Heart left ventricle (tissue), 16 donors: ENCODE results near the gene QKI. TPM values are rescaled to one million over a fixed set of nuclear protein-coding genes. Genes with fewer than 3 reads are reported as not detected.
A peak's percentile ranks its signal among the peaks of the same experiment; 100 is the strongest.
"Not testable (repeated sequence)": the region's sequence is repeated elsewhere in the genome, so short reads cannot be mapped to it uniquely, and the experiment has no call there.

Experiments used
- ATAC-seq, 4 donors: fragments of 200-7000 bp; cut with Tn5 transposase; one replicate each; pipeline ENCODE4 v1.9.1; 2020 to 2022; ENCODE audit warnings: moderate library complexity in 4 of 4, mild to moderate bottlenecking in 3 of 4, moderate number of reproducible peaks in 1 of 4
- DNase-seq, 5 donors: peaks; one replicate each; pipeline ENCODE4 v3.0.0-alpha.2; 2020
- H3K27ac ChIP-seq, 12 donors: fragments of 200-600 bp; sonication (generic) in 4 of 12; one replicate each; pipeline versions ENCODE4 v1.5.0 to v1.8.0; 2016 to 2022; ENCODE audit warnings: mild to moderate bottlenecking in 2 of 12
- H3K27me3 ChIP-seq, 9 donors: fragments of 200-600 bp; sonication (generic) in 2 of 9; one replicate each; pipeline versions ENCODE4 v1.5.1 to v1.8.0; 2016 to 2022; ENCODE audit warnings: mild to moderate bottlenecking in 3 of 9
- H3K36me3 ChIP-seq, 9 donors: fragments of 200-600 bp; sonication (generic) in 2 of 9; one replicate each; pipeline versions ENCODE4 v1.5.0 to v1.8.0; 2018 to 2022; ENCODE audit warnings: mild to moderate bottlenecking in 2 of 9
- H3K4me1 ChIP-seq, 12 donors: fragments of 200-600 bp; sonication (generic) in 4 of 12; one replicate each; pipeline versions ENCODE4 v1.5.0 to v1.8.0; 2016 to 2022; ENCODE audit warnings: mild to moderate bottlenecking in 3 of 12
- H3K4me3 ChIP-seq, 12 donors: fragments of 200-600 bp; sonication (generic) in 4 of 12; one replicate each; pipeline versions ENCODE4 v1.5.0 to v1.8.0; 2017 to 2022; ENCODE audit warnings: mild to moderate bottlenecking in 9 of 12, moderate library complexity in 4 of 12
- H3K9me3 ChIP-seq, 12 donors: fragments of 200-600 bp; sonication (generic) in 4 of 12; one replicate each; pipeline versions ENCODE4 v1.5.0 to v1.8.0; 2016 to 2022; ENCODE audit warnings: mild to moderate bottlenecking in 1 of 12
- CTCF ChIP-seq, 12 donors: fragments of 200-600 bp; sonication (generic) in 4 of 12; IDR thresholded peaks; one replicate each; pipeline versions ENCODE4 v1.5.0 to v1.8.0; 2018 to 2022; ENCODE audit warnings: antibody characterized with exemption in 12 of 12, mild to moderate bottlenecking in 5 of 12
- POLR2A ChIP-seq, 2 donors: fragments of 450-650 bp; IDR thresholded peaks; one replicate each; pipeline ENCODE4 v1.6.1; 2017; ENCODE audit warnings: antibody characterized with exemption in 2 of 2, mild to moderate bottlenecking in 2 of 2, moderate library complexity in 2 of 2
- WGBS, 4 donors: extraction: QIAGEN DNeasy Blood & Tissue Kit in 2 of 4; methylation state at CpG; one replicate each; pipeline versions ENCODE4 v1.1.5 to v1.1.7; 2013 to 2018; 5-methylcytosine and 5-hydroxymethylcytosine counted together
- intact Hi-C, 10 donors: fragments of 100-400 bp; cut with DNase I; formaldehyde crosslinking; loops; one replicate each; pipeline versions ENCODE4 v1.11.1 to v1.14.2; 2022
- polyA plus RNA-seq, 2 donors: library from polyadenylated mRNA; stranded (reverse); fragments of 200-250 nt; gene quantifications; one replicate each; pipeline ENCODE4 v1.2.3, GENCODE V29; 2013
- total RNA-seq, 9 donors: library from RNA; depleted of rRNA in 2 of 9; stranded (reverse); fragments of >200 nt in 2 of 9; fragmentation: NEBNext Ultra II Directional in 3 of 9; extraction: Animal tissue kit (Norgen Biotek cat#: 25700) in 3 of 9; gene quantifications; one replicate each; pipeline versions ENCODE4 v1.1.0 to v1.2.4, GENCODE V29; 2016 to 2023
- donor health status: ischemic (EF 13 %, LVEDD 7.1; RV severe dilation, severe dysfunction).
- donor health status: healthy with polysubstance abuse.
- donor health status: DM: no; HTN: yes; CAD: no.
- donor health status: DM: no; HTN: no; CAD: no.
- donor health status: ischemic (EF 25% LVEDD 6.9; RV normal size, moderate dysfunction).
- donor health status: ischemic (EF 25% LVEDD 5.7; RV mildly dilated, moderate dysfunction).
- donor health status: healthy.
- donor health status: DM: yes; HTN: yes; CAD: no.
- donor health status: ischemic (EF 35%, LVEDD 5.7; RV mildly dilated, moderate dysfunction).
- donor health status: nonischemic (EF 11% LVEDD 7.7; RV severe dilation, severe dysfunction).
- donor health status: DM: yes; HTN: yes; CAD: no.
- donor health status: PGD.
- donor health status: ischemic (EF 29% LVEDD 5.4; RV normal size, mild dysfunction).
- donor health status: nonischemic (EF 23%, LVEDD 6.1; RV moderate dilation, normal function).

Gene QKI
- total and polyA plus RNA-seq, 11 donors: 80.2 to 607 (median 474) TPM

- DNase-seq: no peak
- TF ChIP-seq CTCF (IDR thresholded peaks at IDR 0.05) (peak; percentile 18 to 64 (median 50)), POLR2A (IDR thresholded peaks at IDR 0.05) (no peak)
- Histone ChIP-seq H3K9me3 (no peaks in the 10 kb centered on the region), H3K27me3 (no peaks in the 10 kb centered on the region), H3K4me3 (peak overlapping the region in 4 of 12 donors; percentile 2 to 10 (median 6)), H3K4me1 (peaks cover 27 to 100% (median 93%) of the 10 kb centered on the region in 12 donors), H3K36me3 (no peaks in the 10 kb centered on the region), H3K27ac (peak overlapping the region in 7 of 12 donors; percentile 4 to 49 (median 16))
- intact Hi-C loops: loop anchor here in 9 of 10 donors (2.0 to 10.0 kb wide), 14 partner anchors 127 to 1497 kb away; no protein-coding TSS in a partner anchor
- peak in 2 of 4 donors; percentile 33 to 43 for ATAC-seq
- WGBS, 4 donors: 35 to 49% (median 43%) methylated on average over 6 of the region's 6 CpGs
Measured at GRCh38 chr6:163427498-163428254, 13.2 kb downstream of the QKI start.

GRCh38 chr6:163428373-163428772, 13.9 kb downstream of the QKI start:
- H3K27ac ChIP-seq: peak overlapping the region in 7 of 12 donors; percentile 2 to 49 (median 16)
- H3K4me1 ChIP-seq: peaks cover 25 to 99% (median 92%) of the 10 kb centered on the region in 12 donors
- no peaks in the 10 kb centered on the region for H3K36me3 ChIP-seq
- whole genome bisulfite sequencing, 4 donors: 16 to 29% (median 24%) methylated on average over 2 of the region's 2 CpGs
- H3K27me3 ChIP-seq: no peaks in the 10 kb centered on the region
- ATAC-seq: no peak
- H3K4me3 ChIP-seq: peak overlapping the region in 3 of 12 donors; percentile 2 to 8 (median 5)
- intact Hi-C loops: loop anchor here in 9 of 10 donors (2.0 to 10.0 kb wide), 13 partner anchors 126 to 1496 kb away; no protein-coding TSS in a partner anchor
- H3K9me3 ChIP-seq: no peaks in the 10 kb centered on the region
- no peak for DNase-seq
- TF ChIP-seq CTCF (IDR thresholded peaks at IDR 0.05) (no peak), POLR2A (IDR thresholded peaks at IDR 0.05) (no peak)

GRCh38 chr6:163429858-163430448, 15.4 kb downstream of the QKI start:
- H3K36me3 ChIP-seq: no peaks in the 10 kb centered on the region
- 58 to 70% (median 69%) methylated on average over 2 of the region's 2 CpGs for WGBS, 4 donors
- ATAC-seq (no peak), DNase-seq (no peak)
- intact Hi-C loops: loop anchor here (2.0 to 10.0 kb wide), 14 partner anchors 125 to 1495 kb away; no protein-coding TSS in a partner anchor
- no peaks in the 10 kb centered on the region for H3K9me3 ChIP-seq
- peak overlapping the region in 5 of 12 donors; percentile 8 to 49 (median 16) for H3K27ac ChIP-seq
- H3K4me1 ChIP-seq: peaks cover 16 to 99% (median 89%) of the 10 kb centered on the region in 12 donors
- no peaks in the 10 kb centered on the region for H3K27me3 ChIP-seq
- TF ChIP-seq POLR2A (IDR thresholded peaks at IDR 0.05) (no peak), CTCF (IDR thresholded peaks at IDR 0.05) (no peak)
- peak overlapping the region in 2 of 12 donors; percentile 7 to 8 for H3K4me3 ChIP-seq

- ATAC-seq: peak in 2 of 4 donors; percentile 6 to 24
- peaks cover 11 to 99% (median 86%) of the 10 kb centered on the region in 12 donors for H3K4me1 ChIP-seq
- intact Hi-C loops: loop anchor here in 5 of 10 donors (5.0 to 10.0 kb wide), 3 partner anchors 123 to 1493 kb away; no protein-coding TSS in a partner anchor
Measured at GRCh38 chr6:163432300-163432699, 17.8 kb downstream of the QKI start.

GRCh38 chr6:163433486-163433885, 19.0 kb downstream of the QKI start:
- 58 to 65% (median 62%) methylated on average over 9 of the region's 9 CpGs for WGBS, 4 donors
- not testable (repeated sequence) for ATAC-seq, H3K4me3 ChIP-seq, H3K9me3 ChIP-seq, H3K27me3 ChIP-seq, H3K27ac ChIP-seq, DNase-seq, H3K36me3 ChIP-seq
- H3K4me1 ChIP-seq: peaks cover 2 to 99% (median 86%) of the 10 kb centered on the region in 12 donors
- intact Hi-C loops: loop anchor here in 5 of 10 donors (5.0 to 10.0 kb wide), 3 partner anchors 121 to 1491 kb away; no protein-coding TSS in a partner anchor

More at GRCh38 chr6:163432300-163432699, 17.8 kb downstream of the QKI start:
- no peak for TF ChIP-seq POLR2A (IDR thresholded peaks at IDR 0.05)
- no peak for TF ChIP-seq CTCF (IDR thresholded peaks at IDR 0.05)
- no peaks in the 10 kb centered on the region for H3K9me3 ChIP-seq
- H3K36me3 ChIP-seq: no peaks in the 10 kb centered on the region
- WGBS, 4 donors: 60 to 78% (median 71%) methylated on average over 2 of the region's 2 CpGs
- H3K4me3 ChIP-seq: no peak overlapping the region
- no peak for DNase-seq
- no peaks in the 10 kb centered on the region for H3K27me3 ChIP-seq
- H3K27ac ChIP-seq: peak overlapping the region in 1 of 12 donors; percentile 8
